Activated CD8-positive, alpha-beta T cell treated with anti-CD3 and anti-CD28 coated beads for 36 hours (primary cell): Measurements from ENCODE around the gene PBX3. TPM values are rescaled to one million over a fixed set of nuclear protein-coding genes. Genes with fewer than 3 reads are reported as not detected.

Experiments
- ATAC-seq: fragments of 200-7000 bp; cut with Tn5 transposase; one replicate; pipeline ENCODE4 v1.10.0; 2021; ENCODE audit warnings: mild to moderate bottlenecking, moderate library complexity
- CTCF ChIA-PET: fragments of 350-600 bp; sonication (Branson Sonifier 250); formaldehyde crosslinking; loops from one replicate; lab custom pipeline; 2021; ENCODE audit warnings: antibody characterized with exemption; lab: Charles Lee
- POLR2A ChIA-PET: fragments of 350-600 bp; sonication (Branson Sonifier 250); formaldehyde crosslinking; loops from one replicate; lab custom pipeline; 2021; ENCODE audit warnings: antibody characterized with exemption; lab: Charles Lee
- DNase-seq: peaks from one replicate; pipeline ENCODE4 v3.0.0-alpha.2; 2020
- H3K27ac Mint-ChIP-seq: one replicate; pipeline ENCODE4 v1.8.0; 2021; ENCODE audit warnings: mild to moderate bottlenecking, mixed read lengths
- H3K27me3 Mint-ChIP-seq: one replicate; pipeline ENCODE4 v1.8.0; 2021; ENCODE audit warnings: mixed read lengths
- H3K36me3 Mint-ChIP-seq: one replicate; pipeline ENCODE4 v1.8.0; 2021; ENCODE audit warnings: low read depth, mixed read lengths
- H3K4me1 Mint-ChIP-seq: one replicate; pipeline ENCODE4 v1.8.0; 2021; ENCODE audit warnings: low read depth, mixed read lengths
- H3K4me3 Mint-ChIP-seq: one replicate; pipeline ENCODE4 v1.8.0; 2021; ENCODE audit warnings: mild to moderate bottlenecking, moderate library complexity, mixed read lengths
- H3K9me3 Mint-ChIP-seq: one replicate; pipeline ENCODE4 v1.8.0; 2021; ENCODE audit warnings: mixed read lengths
- CTCF ChIP-seq: fragments of 200-600 bp; IDR thresholded peaks from one replicate; pipeline ENCODE4 v1.8.0; 2022; ENCODE audit warnings: antibody characterized with exemption, mild to moderate bottlenecking
- intact Hi-C: fragments of 100-400 bp; cut with micrococcal nuclease; formaldehyde crosslinking; loops from one replicate; pipeline ENCODE4 v1.10.0; 2022
- total RNA-seq, 2 experiments: library from RNA; stranded (reverse); gene quantifications; one replicate each; pipeline ENCODE4 v1.2.3, GENCODE V29; 2021

Gene PBX3
- total RNA-seq, 2 experiments from 2014 or later: 11.5 to 14.1 TPM

- POLR2A ChIA-PET: no interaction called here
- DNase-seq (no peak), ATAC-seq (no peak)
- H3K9me3 Mint-ChIP-seq: no peaks in the 10 kb centered on the region
- H3K27me3 Mint-ChIP-seq: no peaks in the 10 kb centered on the region
- H3K27ac Mint-ChIP-seq: no peak overlapping the region
- no peaks in the 10 kb centered on the region for H3K36me3 Mint-ChIP-seq
- CTCF ChIA-PET: interaction anchor here (1.2 kb wide), 1 partner anchor 12 kb away, joined by 3 read pairs; no protein-coding TSS in a partner anchor
- no peak for TF ChIP-seq CTCF
- H3K4me3 Mint-ChIP-seq: no peak overlapping the region
- intact Hi-C loops: no loop called here
- peaks cover 20% of the 10 kb centered on the region for H3K4me1 Mint-ChIP-seq
These were observed 14.7 kb downstream of the PBX3 start for GRCh38 chr9:125761676-125762450.

- ChIA-PET CTCF (no interaction called here), POLR2A (no interaction called here)
- no peak overlapping the region for H3K27ac Mint-ChIP-seq
- peaks cover 20% of the 10 kb centered on the region for H3K4me1 Mint-ChIP-seq
- no peaks in the 10 kb centered on the region for H3K9me3 Mint-ChIP-seq
- no peak overlapping the region for H3K4me3 Mint-ChIP-seq
- ATAC-seq (no peak), DNase-seq (no peak)
- no peaks in the 10 kb centered on the region for H3K36me3 Mint-ChIP-seq
- TF ChIP-seq CTCF: no peak
- intact Hi-C loops: no loop called here
- no peaks in the 10 kb centered on the region for H3K27me3 Mint-ChIP-seq
These were observed 16.2 kb downstream of the PBX3 start for GRCh38 chr9:125763394-125763801.

- TF ChIP-seq CTCF: no peak
- H3K4me3 Mint-ChIP-seq: no peak overlapping the region
- H3K36me3 Mint-ChIP-seq: no peaks in the 10 kb centered on the region
- H3K27me3 Mint-ChIP-seq: no peaks in the 10 kb centered on the region
- no peaks in the 10 kb centered on the region for H3K9me3 Mint-ChIP-seq
- POLR2A ChIA-PET: no interaction called here
- DNase-seq (no peak), ATAC-seq (no peak)
- no peak overlapping the region for H3K27ac Mint-ChIP-seq
- peaks cover 13% of the 10 kb centered on the region for H3K4me1 Mint-ChIP-seq
- intact Hi-C loops: no loop called here
- CTCF ChIA-PET: no interaction called here
These were observed 17.0 kb downstream of the PBX3 start for GRCh38 chr9:125764198-125764597.

GRCh38 chr9:125766468-125767221 is 19.5 kb downstream of the PBX3 start:
- CTCF ChIA-PET: interaction anchor here (0.9 to 1.0 kb wide), 2 partner anchors 8 to 122 kb away, joined by 3 read pairs; no protein-coding TSS in a partner anchor
- no peaks in the 10 kb centered on the region for H3K27me3 Mint-ChIP-seq

More at GRCh38 chr9:125766468-125767221, 19.5 kb downstream of the PBX3 start:
- TF ChIP-seq CTCF: no peak
- no peak for DNase-seq
- no peak for ATAC-seq
- Mint-ChIP-seq H3K4me3 (no peak overlapping the region), H3K4me1 (peaks cover 11% of the 10 kb centered on the region), H3K9me3 (no peaks in the 10 kb centered on the region), H3K36me3 (no peaks in the 10 kb centered on the region), H3K27ac (no peak overlapping the region)
- intact Hi-C loops: no loop called here
- POLR2A ChIA-PET: no interaction called here
